B cell (primary cell): Measurements from ENCODE around the gene NUP93. TPM values are rescaled to one million over a fixed set of nuclear protein-coding genes. Genes with fewer than 3 reads are reported as not detected.
A peak's percentile ranks its signal among the peaks of the same experiment; 100 is the strongest.

Experiments
- ATAC-seq: fragments of 200-7000 bp; cut with Tn5 transposase; one replicate; pipeline ENCODE4 v1.10.0; 2021; ENCODE audit warnings: low read depth, mild to moderate bottlenecking, moderate number of reproducible peaks, moderate library complexity
- CTCF ChIA-PET: fragments of 350-600 bp; sonication (Branson Sonifier 250); formaldehyde crosslinking; loops from one replicate; lab custom pipeline; 2021; ENCODE audit warnings: antibody characterized with exemption, inconsistent platforms; lab: Charles Lee
- POLR2A ChIA-PET: fragments of 350-600 bp; sonication (Branson Sonifier 250); formaldehyde crosslinking; loops from one replicate; lab custom pipeline; 2021; ENCODE audit warnings: antibody characterized with exemption; lab: Charles Lee
- DNase-seq: peaks from one replicate; pipeline ENCODE4 v3.0.0; 2013
- H2AFZ ChIP-seq: 2 replicates; pipeline ENCODE4 v1.6.1; 2012; ENCODE audit warnings: mild to moderate bottlenecking, low read depth, low read length; ENCODE audit not compliant: insufficient read depth, poor library complexity, severe bottlenecking
- H3K27ac ChIP-seq, 2 donors: 1 replicate in 1 of 2; 2 replicates in 1 of 2; pipeline ENCODE4 v1.5.1; 2012 to 2013; ENCODE audit warnings: low read length in 2 of 2, mild to moderate bottlenecking in 2 of 2, moderate library complexity in 1 of 2
- H3K27me3 ChIP-seq, 4 experiments: fragments of 200-600 bp in 1 of 4; sonication (generic) in 1 of 4; replicated peaks in 1 of 4; 1 replicate in 2 of 4; 2 replicates in 2 of 4; pipeline versions ENCODE4 v1.6.1 to v1.7.0; 2013 to 2016; ENCODE audit warnings: low read length in 3 of 4, mild to moderate bottlenecking in 2 of 4, mixed read lengths in 1 of 4, moderate library complexity in 1 of 4; ENCODE audit not compliant: insufficient read depth in 4 of 4, control insufficient read depth in 3 of 4; ENCODE audit errors: control extremely low read depth in 1 of 4
- H3K36me3 ChIP-seq, 2 experiments: replicated peaks in 1 of 2; 1 replicate in 1 of 2; 2 replicates in 1 of 2; pipeline versions ENCODE4 v1.6.1 to v1.7.1; 2013; ENCODE audit warnings: low read length in 1 of 2; ENCODE audit not compliant: insufficient read depth in 2 of 2, control insufficient read depth in 1 of 2; ENCODE audit errors: control extremely low read depth in 1 of 2, extremely low read depth in 1 of 2
- H3K4me1 ChIP-seq, 2 donors: fragments of 200-600 bp in 1 of 2; sonication (generic) in 1 of 2; 1 replicate in 1 of 2; 2 replicates in 1 of 2; pipeline versions ENCODE4 v1.5.1 to v1.6.1; 2013 to 2017; ENCODE audit warnings: low read length in 2 of 2; ENCODE audit not compliant: control insufficient read depth in 2 of 2, insufficient read depth in 2 of 2
- H3K4me2 ChIP-seq: replicated peaks from 2 replicates; pipeline ENCODE3; 2012; ENCODE audit warnings: mild to moderate bottlenecking, low read depth, low read length; ENCODE audit not compliant: poor library complexity, severe bottlenecking
- H3K4me3 ChIP-seq, 5 experiments: fragments of 200-600 bp in 1 of 5; sonication (generic) in 1 of 5; 1 replicate in 3 of 5; 2 replicates in 2 of 5; pipeline versions ENCODE4 v1.5.1 to v1.7.0; 2011 to 2016; ENCODE audit warnings: low read length in 4 of 5, mild to moderate bottlenecking in 4 of 5, low read depth in 2 of 5, control low read depth in 1 of 5, moderate library complexity in 1 of 5; ENCODE audit not compliant: insufficient read depth in 1 of 5; ENCODE audit errors: control extremely low read depth in 1 of 5, extremely low read depth in 1 of 5
- H3K79me2 ChIP-seq: fragments of 200-600 bp; sonication (generic); one replicate; pipeline ENCODE4 v1.6.0; 2016; ENCODE audit warnings: low read length; ENCODE audit not compliant: control insufficient read depth, insufficient read depth
- H3K9ac ChIP-seq: fragments of 200-600 bp; sonication (generic); 2 replicates; pipeline ENCODE4 v1.6.1; 2017; ENCODE audit warnings: mild to moderate bottlenecking, low read length, moderate library complexity
- H3K9me3 ChIP-seq, 3 donors: one replicate each; pipeline versions ENCODE4 v1.6.1 to v1.7.1; 2013; ENCODE audit warnings: low read length in 2 of 3; ENCODE audit not compliant: control insufficient read depth in 2 of 3, insufficient read depth in 1 of 3; ENCODE audit errors: control extremely low read depth in 1 of 3
- H4K20me1 ChIP-seq: 2 replicates; pipeline ENCODE4 v1.6.0; 2012; ENCODE audit warnings: mild to moderate bottlenecking, low read length; ENCODE audit not compliant: insufficient read depth, control insufficient read depth, poor library complexity, severe bottlenecking
- H3K27ac Mint-ChIP-seq: one replicate; pipeline ENCODE4 v1.8.0; 2021; ENCODE audit warnings: mixed read lengths
- H3K27me3 Mint-ChIP-seq: one replicate; pipeline ENCODE4 v1.8.0; 2021; ENCODE audit warnings: mixed read lengths
- H3K4me1 Mint-ChIP-seq: one replicate; pipeline ENCODE4 v1.8.0; 2021; ENCODE audit warnings: mixed read lengths
- H3K4me3 Mint-ChIP-seq: one replicate; pipeline ENCODE4 v1.8.0; 2021; ENCODE audit warnings: mixed read lengths
- H3K9me3 Mint-ChIP-seq: one replicate; pipeline ENCODE4 v1.8.0; 2022; ENCODE audit warnings: mixed read lengths; ENCODE audit not compliant: insufficient read depth
- EZH2 ChIP-seq: IDR thresholded peaks from 2 replicates; pipeline ENCODE4 v1.6.1; 2012; ENCODE audit warnings: borderline replicate concordance, low read depth, mild to moderate bottlenecking, moderate library complexity, low read length; ENCODE audit not compliant: insufficient read depth, poor library complexity, severe bottlenecking
- WGBS: methylation state at CpG from one replicate; pipeline ENCODE4 v1.1.5; 2013; ENCODE audit warnings: missing lambda C conversion rate; ENCODE audit not compliant: insufficient coverage; 5-methylcytosine and 5-hydroxymethylcytosine counted together
- intact Hi-C: fragments of 100-400 bp; cut with micrococcal nuclease; formaldehyde crosslinking; loops from one replicate; pipeline ENCODE4 v1.10.0; 2022
- polyA plus RNA-seq: library from polyadenylated mRNA; depleted of rRNA; stranded (reverse); fragments of >200 nt; gene quantifications from 2 replicates; pipeline ENCODE4 v1.2.3, GENCODE V29; 2012
- total RNA-seq, 2 donors: library from RNA; stranded (reverse); fragments of 120-200 nt in 1 of 2; gene quantifications; 1 replicate in 1 of 2; 2 replicates in 1 of 2; pipeline versions ENCODE4 v1.2.3 to v1.2.4, GENCODE V29; 2013 to 2022
- TF ChIP-seq, protein P1 (sequence below): fragments of 200-600 bp; IDR thresholded peaks from one replicate; pipeline ENCODE4 v1.8.0; 2022; ENCODE audit warnings: antibody characterized with exemption, mild to moderate bottlenecking

Gene NUP93
- total and polyA plus RNA-seq, 2 donors (not counting 1 experiment from before 2014, with no cell fraction given), result 23.6 to 64.6 TPM

GRCh38 chr16:56682703-56683397 is 47.1 kb upstream of the NUP93 start:
- Mint-ChIP-seq H3K27ac (peak overlapping the region; percentile 81), H3K4me3 (peak overlapping the region; percentile 95), H3K27me3 (peaks cover 6% of the 10 kb centered on the region), H3K9me3 (peaks cover 2% of the 10 kb centered on the region), H3K4me1 (peaks cover 21% of the 10 kb centered on the region)
- intact Hi-C loops, result loop anchor here (1.0 to 10.0 kb wide), 6 partner anchors 19 to 163 kb away; partner anchors contain the start of genes BBS2, MT1A, MT1F and MT1M
- no peaks in the 10 kb centered on the region for H4K20me1 ChIP-seq
- peak overlapping the region; percentile 93 for H2AFZ ChIP-seq
- H3K4me2 ChIP-seq, result peak overlapping the region; percentile 93
- peaks cover 0 to 11% (median 4%) of the 10 kb centered on the region in 4 experiments for H3K27me3 ChIP-seq
- WGBS, result 47% methylated on average over 6 of the region's 8 CpGs
- peak overlapping the region; percentile 75 for H3K9ac ChIP-seq
- no peaks in the 10 kb centered on the region for H3K79me2 ChIP-seq
- DNase-seq (peak; percentile 13), ATAC-seq (peak; percentile 3)
- H3K36me3 ChIP-seq, result no peaks in the 10 kb centered on the region
- CTCF ChIA-PET, result interaction anchor here (1.4 to 2.2 kb wide), 3 partner anchors 18 to 106 kb away, joined by 4 to 17 read pairs (median 5); no protein-coding TSS in a partner anchor
- peak overlapping the region; percentile 55 to 74 (median 59) for H3K4me3 ChIP-seq
- TF ChIP-seq, protein P1, sequence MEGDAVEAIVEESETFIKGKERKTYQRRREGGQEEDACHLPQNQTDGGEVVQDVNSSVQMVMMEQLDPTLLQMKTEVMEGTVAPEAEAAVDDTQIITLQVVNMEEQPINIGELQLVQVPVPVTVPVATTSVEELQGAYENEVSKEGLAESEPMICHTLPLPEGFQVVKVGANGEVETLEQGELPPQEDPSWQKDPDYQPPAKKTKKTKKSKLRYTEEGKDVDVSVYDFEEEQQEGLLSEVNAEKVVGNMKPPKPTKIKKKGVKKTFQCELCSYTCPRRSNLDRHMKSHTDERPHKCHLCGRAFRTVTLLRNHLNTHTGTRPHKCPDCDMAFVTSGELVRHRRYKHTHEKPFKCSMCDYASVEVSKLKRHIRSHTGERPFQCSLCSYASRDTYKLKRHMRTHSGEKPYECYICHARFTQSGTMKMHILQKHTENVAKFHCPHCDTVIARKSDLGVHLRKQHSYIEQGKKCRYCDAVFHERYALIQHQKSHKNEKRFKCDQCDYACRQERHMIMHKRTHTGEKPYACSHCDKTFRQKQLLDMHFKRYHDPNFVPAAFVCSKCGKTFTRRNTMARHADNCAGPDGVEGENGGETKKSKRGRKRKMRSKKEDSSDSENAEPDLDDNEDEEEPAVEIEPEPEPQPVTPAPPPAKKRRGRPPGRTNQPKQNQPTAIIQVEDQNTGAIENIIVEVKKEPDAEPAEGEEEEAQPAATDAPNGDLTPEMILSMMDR, result no peak
- TF ChIP-seq EZH2, result no peak
- POLR2A ChIA-PET, result interaction anchor here (0.5 to 0.6 kb wide), 2 partner anchors 20 to 26 kb away, joined by 3 read pairs; no protein-coding TSS in a partner anchor
- H3K4me1 ChIP-seq, result peaks cover 14 to 15% of the 10 kb centered on the region in 2 donors
- peak overlapping the region in 1 of 2 donors; percentile 55 for H3K27ac ChIP-seq
- peaks cover 0 to 7% (median 0%) of the 10 kb centered on the region in 3 donors for H3K9me3 ChIP-seq
